GM21360 (cell line): Measurements from ENCODE around the gene MEGF10.
"Not testable (repeated sequence)": the region's sequence is repeated elsewhere in the genome, so short reads cannot be mapped to it uniquely, and the experiment has no call there.

Experiments
- ATAC-seq: cut with Tn5 transposase; IDR thresholded peaks from one replicate; pipeline ENCODE4 v1.9.1; 2021; ENCODE audit warnings: mild to moderate bottlenecking, moderate library complexity; ENCODE audit not compliant: unreplicated experiment

MEGF10 gene

GRCh38 chr5:127297348-127298035 lies 6.9 kb downstream of the MEGF10 start:
- ATAC-seq, result no peak

GRCh38 chr5:127298036-127298429 lies 7.4 kb downstream of the MEGF10 start:
- no peak for ATAC-seq

GRCh38 chr5:127298656-127299055 lies 8.1 kb downstream of the MEGF10 start:
- no peak for ATAC-seq

- no peak for ATAC-seq
These were observed 9.1 kb downstream of the MEGF10 start for GRCh38 chr5:127299678-127300077.

GRCh38 chr5:127302509-127302908 lies 11.9 kb downstream of the MEGF10 start:
- no peak for ATAC-seq

GRCh38 chr5:127303404-127303803 lies 12.8 kb downstream of the MEGF10 start:
- no peak for ATAC-seq

- no peak for ATAC-seq
These were observed 14.9 kb downstream of the MEGF10 start for GRCh38 chr5:127305493-127305892.

- ATAC-seq, result no peak
These were observed 15.4 kb downstream of the MEGF10 start for GRCh38 chr5:127306036-127306435.

GRCh38 chr5:127306647-127307046 lies 16.1 kb downstream of the MEGF10 start:
- no peak for ATAC-seq

- no peak for ATAC-seq
These were observed 17.3 kb downstream of the MEGF10 start for GRCh38 chr5:127307868-127308267.

- not testable (repeated sequence) for ATAC-seq
These were observed 17.7 kb downstream of the MEGF10 start for GRCh38 chr5:127308325-127308724.

- ATAC-seq, result no peak
These were observed 18.3 kb downstream of the MEGF10 start for GRCh38 chr5:127308945-127309344.

- no peak for ATAC-seq
These were observed 20.8 kb downstream of the MEGF10 start for GRCh38 chr5:127311349-127311748.

GRCh38 chr5:127311781-127312525 lies 21.4 kb downstream of the MEGF10 start:
- ATAC-seq, result no peak

- no peak for ATAC-seq
These were observed 22.8 kb downstream of the MEGF10 start for GRCh38 chr5:127313379-127313778.

- ATAC-seq, result peak; percentile 91
These were observed 23.4 kb downstream of the MEGF10 start for GRCh38 chr5:127313847-127314473.

GRCh38 chr5:127316011-127316410 lies 25.4 kb downstream of the MEGF10 start:
- ATAC-seq, result no peak

GRCh38 chr5:127317385-127317784 lies 26.8 kb downstream of the MEGF10 start:
- not testable (repeated sequence) for ATAC-seq

- ATAC-seq, result peak; percentile 94
These were observed 29.7 kb downstream of the MEGF10 start for GRCh38 chr5:127320032-127320965.

GRCh38 chr5:127321465-127321864 lies 30.9 kb downstream of the MEGF10 start:
- no peak for ATAC-seq

GRCh38 chr5:127322403-127322802 lies 31.8 kb downstream of the MEGF10 start:
- no peak for ATAC-seq
